ENCODE results near the gene RPL7A.
A peak's percentile ranks its signal among the peaks of the same experiment; 100 is the strongest.

The RPL7A gene

GRCh38 chr9:133347515-133347984 lies 468 bp upstream of the RPL7A start:
- no peak for DNase-seq (ENCODE audit: low read depth in 2 of 3, low spot score in 2 of 3)

GRCh38 chr9:133348718-133349573 lies 928 bp downstream of the RPL7A start:
- DNase-seq (ENCODE audit: low read depth in 2 of 3, low spot score in 2 of 3), result no peak

GRCh38 chr9:133349965-133350616 lies 2.1 kb downstream of the RPL7A start:
- no peak for DNase-seq (ENCODE audit: low read depth in 2 of 3, low spot score in 2 of 3)

GRCh38 chr9:133351526-133351907 lies 3.5 kb downstream of the RPL7A start:
- no peak for DNase-seq (ENCODE audit: low read depth in 2 of 3, low spot score in 2 of 3)

GRCh38 chr9:133351908-133352634 lies 4.1 kb downstream of the RPL7A start:
- DNase-seq (ENCODE audit: low read depth in 2 of 3, low spot score in 2 of 3), result no peak

- no peak for DNase-seq (ENCODE audit: low read depth in 2 of 3, low spot score in 2 of 3)
These were observed 4.8 kb downstream of the RPL7A start for GRCh38 chr9:133352635-133353340.

- DNase-seq (ENCODE audit: low read depth in 2 of 3, low spot score in 2 of 3), result no peak
These were observed 5.5 kb downstream of the RPL7A start for GRCh38 chr9:133353548-133353947.

GRCh38 chr9:133354766-133355165 lies 6.7 kb downstream of the RPL7A start:
- DNase-seq (ENCODE audit: low read depth in 2 of 3, low spot score in 2 of 3), result no peak

- no peak for DNase-seq (ENCODE audit: low read depth in 2 of 3, low spot score in 2 of 3)
These were observed 7.9 kb downstream of the RPL7A start for GRCh38 chr9:133355881-133356357.

GRCh38 chr9:133356391-133357091 lies 8.5 kb downstream of the RPL7A start, which contains the start of the genes SURF1 and SURF2:
TSS of gene SURF1 (minus strand) at chr9:133356487. CDS start at chr9:133356453, 34 bp downstream.
TSS of gene SURF2 (plus strand) at chr9:133356550. CDS start at chr9:133356593, 43 bp downstream.
- peak in 2 of 3 experiments; percentile 62 to 77 for DNase-seq (ENCODE audit: low read depth in 2 of 3, low spot score in 2 of 3)

- DNase-seq (ENCODE audit: low read depth in 2 of 3, low spot score in 2 of 3), result no peak
These were observed 9.6 kb downstream of the RPL7A start for GRCh38 chr9:133357656-133358055.

GRCh38 chr9:133359399-133360175 lies 11.6 kb downstream of the RPL7A start:
- DNase-seq (ENCODE audit: low read depth in 2 of 3, low spot score in 2 of 3), result no peak

GRCh38 chr9:133360400-133361393 lies 12.7 kb downstream of the RPL7A start:
- no peak for DNase-seq (ENCODE audit: low read depth in 2 of 3, low spot score in 2 of 3)

- no peak for DNase-seq (ENCODE audit: low read depth in 2 of 3, low spot score in 2 of 3)
These were observed 13.6 kb downstream of the RPL7A start for GRCh38 chr9:133361507-133362092.

- no peak for DNase-seq (ENCODE audit: low read depth in 2 of 3, low spot score in 2 of 3)
These were observed 14.5 kb downstream of the RPL7A start for GRCh38 chr9:133362359-133363044.

- DNase-seq (ENCODE audit: low read depth in 2 of 3, low spot score in 2 of 3), result no peak
These were observed 18.4 kb downstream of the RPL7A start for GRCh38 chr9:133366435-133366834.

GRCh38 chr9:133367221-133367620 lies 19.2 kb downstream of the RPL7A start:
- no peak for DNase-seq (ENCODE audit: low read depth in 2 of 3, low spot score in 2 of 3)
